PC-3 (cell line): ENCODE results near the gene MDM4. TPM values are rescaled to one million over a fixed set of nuclear protein-coding genes. Genes with fewer than 3 reads are reported as not detected.
"Not testable (repeated sequence)": the region's sequence is repeated elsewhere in the genome, so short reads cannot be mapped to it uniquely, and the experiment has no call there.

Experiments used
- ATAC-seq: fragments of 200-7000 bp; cut with Tn5 transposase; 2 replicates; pipeline ENCODE4 v1.9.1; 2020; ENCODE audit warnings: mild to moderate bottlenecking, moderate library complexity
- BruUV-seq: library from RNA; stranded (reverse); fragments of 400-500 nt; replicated peaks from 2 replicates; lab custom pipeline; 2021; lab: Mats Ljungman, UMichigan
- CTCF ChIA-PET: fragments of 300-600 bp; sonication (Branson Sonifier 250); formaldehyde crosslinking; loops from one replicate; lab custom pipeline; 2022; ENCODE audit warnings: antibody characterized with exemption; lab: Charles Lee
- POLR2A ChIA-PET: fragments of 300-600 bp; sonication (Branson Sonifier 250); formaldehyde crosslinking; loops from one replicate; lab custom pipeline; 2022; ENCODE audit warnings: antibody characterized with exemption; ENCODE audit not compliant: unreplicated experiment; lab: Charles Lee
- DNase-seq: peaks from one replicate; pipeline ENCODE4 v3.0.0-alpha.2; 2015
- H2AFZ ChIP-seq: fragments of 300-600 bp; sonication (generic); 2 replicates; pipeline ENCODE4 v1.6.0; 2016; ENCODE audit warnings: antibody characterized with exemption, low read length
- H3F3A ChIP-seq: fragments of 300-600 bp; sonication (generic); one replicate; pipeline ENCODE4 v1.6.0; 2017; ENCODE audit warnings: antibody characterized with exemption, low read length, control low read depth, mild to moderate bottlenecking; ENCODE audit not compliant: unreplicated experiment
- H3K27ac ChIP-seq: fragments of 300-600 bp; sonication (generic); 2 replicates; pipeline ENCODE4 v1.5.1; 2016; ENCODE audit warnings: mild to moderate bottlenecking, low read length
- H3K27me3 ChIP-seq: fragments of 300-600 bp; sonication (generic); 2 replicates; pipeline ENCODE4 v1.6.1; 2016; ENCODE audit warnings: low read length, mixed read lengths
- H3K36me3 ChIP-seq: fragments of 300-600 bp; sonication (generic); 2 replicates; pipeline ENCODE4 v1.6.1; 2016; ENCODE audit warnings: low read depth, mixed run types, low read length, mixed read lengths
- H3K4me1 ChIP-seq: fragments of 300-600 bp; sonication (generic); 2 replicates; pipeline ENCODE4 v1.5.1; 2016; ENCODE audit warnings: low read length; ENCODE audit not compliant: insufficient read depth
- H3K4me2 ChIP-seq: fragments of 300-600 bp; sonication (generic); 2 replicates; pipeline ENCODE4 v1.6.0; 2016; ENCODE audit warnings: low read length
- H3K4me3 ChIP-seq: fragments of 300-600 bp; sonication (generic); 2 replicates; pipeline ENCODE4 v1.5.1; 2016; ENCODE audit warnings: mild to moderate bottlenecking, low read length, mixed read lengths
- H3K79me2 ChIP-seq: fragments of 300-600 bp; sonication (generic); 2 replicates; pipeline ENCODE4 v1.6.1; 2017; ENCODE audit warnings: low read length, mixed read lengths
- H3K9ac ChIP-seq: fragments of 300-600 bp; sonication (generic); 2 replicates; pipeline ENCODE4 v1.6.0; 2016; ENCODE audit warnings: mild to moderate bottlenecking, low read length
- H3K9me2 ChIP-seq: fragments of 300-600 bp; sonication (generic); replicated peaks from 2 replicates; pipeline ENCODE4 v1.6.1; 2016; ENCODE audit warnings: mixed run types, low read length, mixed read lengths
- H3K9me3 ChIP-seq: fragments of 300-600 bp; sonication (generic); 2 replicates; pipeline ENCODE4 v1.6.1; 2016; ENCODE audit warnings: low read length, mixed read lengths
- H4K20me1 ChIP-seq: fragments of 300-600 bp; sonication (generic); 2 replicates; pipeline ENCODE4 v1.6.1; 2016; ENCODE audit warnings: low read length, mixed read lengths
- CTCF ChIP-seq: fragments of 300-600 bp; sonication (generic); conservative IDR thresholded peaks from 2 replicates; pipeline ENCODE4 v1.5.1; 2017; ENCODE audit warnings: antibody characterized with exemption, low read depth, mild to moderate bottlenecking, low read length
- EZH2 ChIP-seq: fragments of 300-600 bp; sonication (generic); IDR thresholded peaks from one replicate; pipeline ENCODE4 v1.6.1; 2017; ENCODE audit warnings: antibody characterized with exemption, mild to moderate bottlenecking, low read length; ENCODE audit not compliant: unreplicated experiment
- EZH2phosphoT487 ChIP-seq: fragments of 300-600 bp; sonication (generic); IDR thresholded peaks from 2 replicates; pipeline ENCODE4 v1.6.1; 2018; ENCODE audit warnings: mild to moderate bottlenecking, antibody characterized with exemption, low read length, borderline replicate concordance
- intact Hi-C: fragments of 100-400 bp; cut with micrococcal nuclease; formaldehyde crosslinking; loops from 2 replicates; pipeline ENCODE4 v1.9.0; 2023
- total RNA-seq: library from RNA; depleted of rRNA; stranded (reverse); fragments of >200 nt; gene quantifications from 2 replicates; pipeline ENCODE4 v1.2.3, GENCODE V29; 2014

The MDM4 gene
- total RNA-seq, 1 experiment from 2014 or later, result 36.3 TPM

- Histone ChIP-seq H4K20me1 (no peaks in the 10 kb centered on the region), H3K79me2 (peaks cover 36% of the 10 kb centered on the region), H3K4me1 (peaks cover 14% of the 10 kb centered on the region), H3K27me3 (no peaks in the 10 kb centered on the region), H3K9me3 (no peaks in the 10 kb centered on the region), H3K9me2 (no peaks in the 10 kb centered on the region), H3K4me3 (no peak overlapping the region), H3F3A (no peaks in the 10 kb centered on the region), H2AFZ (no peak overlapping the region), H3K9ac (no peak overlapping the region), H3K27ac (no peak overlapping the region), H3K4me2 (no peak overlapping the region), H3K36me3 (peaks cover 17% of the 10 kb centered on the region)
- DNase-seq, result no peak
- no peak for ATAC-seq
- CTCF ChIA-PET, result interaction anchor here (0.6 kb wide), 1 partner anchor 22 kb away, joined by 8 read pairs; no protein-coding TSS in a partner anchor
- BruUV-seq, result no TSS peak
- POLR2A ChIA-PET, result interaction anchor here (0.6 to 2.1 kb wide), 2 partner anchors 8 to 35 kb away, joined by 3 to 43 read pairs; no protein-coding TSS in a partner anchor
- intact Hi-C loops, result no loop called here
- TF ChIP-seq CTCF (no peak), EZH2 (no peak), EZH2phosphoT487 (no peak)
These were observed 1.4 kb upstream of the MDM4 start for GRCh38 chr1:204514828-204515227.

GRCh38 chr1:204517382-204517781 lies 1.2 kb downstream of the MDM4 start:
- H3F3A ChIP-seq, H3K9me2 ChIP-seq, BruUV-seq, H3K27me3 ChIP-seq, intact Hi-C loops, H2AFZ ChIP-seq, DNase-seq, H3K27ac ChIP-seq, ATAC-seq, H4K20me1 ChIP-seq, POLR2A ChIA-PET, H3K9me3 ChIP-seq: not testable (repeated sequence)
- Histone ChIP-seq H3K4me3 (peak overlapping the region; percentile 69), H3K79me2 (peaks cover 61% of the 10 kb centered on the region), H3K4me1 (peaks cover 14% of the 10 kb centered on the region), H3K9ac (peak overlapping the region; percentile 88), H3K4me2 (peak overlapping the region; percentile 84), H3K36me3 (peaks cover 39% of the 10 kb centered on the region)
- CTCF ChIA-PET, result interaction anchor here (0.7 kb wide), 1 partner anchor 61 kb away, joined by 3 read pairs; no protein-coding TSS in a partner anchor

- no TSS peak for BruUV-seq
- H3K27ac ChIP-seq, result no peak overlapping the region
- peaks cover 10% of the 10 kb centered on the region for H3K4me1 ChIP-seq
- no peaks in the 10 kb centered on the region for H3K27me3 ChIP-seq
- H3K79me2 ChIP-seq, result peaks cover 91% of the 10 kb centered on the region
- no peak overlapping the region for H2AFZ ChIP-seq
- POLR2A ChIA-PET, result no interaction called here
- TF ChIP-seq EZH2phosphoT487 (no peak), CTCF (no peak), EZH2 (no peak)
- H3K9me3 ChIP-seq, result peaks cover 19% of the 10 kb centered on the region
- DNase-seq (no peak), ATAC-seq (no peak)
- no peak overlapping the region for H3K4me3 ChIP-seq
- intact Hi-C loops, result no loop called here
- peaks cover 4% of the 10 kb centered on the region for H3F3A ChIP-seq
- no peak overlapping the region for H3K9ac ChIP-seq
- no peak overlapping the region for H3K4me2 ChIP-seq
- CTCF ChIA-PET, result interaction anchor here (0.6 kb wide), 1 partner anchor 106 kb away, joined by 3 read pairs; no protein-coding TSS in a partner anchor
- H3K36me3 ChIP-seq, result peaks cover 72% of the 10 kb centered on the region
- H3K9me2 ChIP-seq, result no peaks in the 10 kb centered on the region
- no peaks in the 10 kb centered on the region for H4K20me1 ChIP-seq
These were observed 4.9 kb downstream of the MDM4 start for GRCh38 chr1:204520834-204521709.

- peaks cover 80% of the 10 kb centered on the region for H3K36me3 ChIP-seq
- H3K4me3 ChIP-seq, H4K20me1 ChIP-seq, DNase-seq, ATAC-seq, H3F3A ChIP-seq, intact Hi-C loops, H3K4me2 ChIP-seq, BruUV-seq, POLR2A ChIA-PET, H2AFZ ChIP-seq, H3K27ac ChIP-seq, H3K4me1 ChIP-seq, H3K9me2 ChIP-seq, CTCF ChIA-PET, H3K9ac ChIP-seq, H3K27me3 ChIP-seq: not testable (repeated sequence)
- peaks cover 83% of the 10 kb centered on the region for H3K79me2 ChIP-seq
- peaks cover 19% of the 10 kb centered on the region for H3K9me3 ChIP-seq
These were observed 5.8 kb downstream of the MDM4 start for GRCh38 chr1:204521941-204522521.
